ENCODE data around the gene EPS8L2. TPM values are rescaled to one million over a fixed set of nuclear protein-coding genes. Genes with fewer than 3 reads are reported as not detected.
A peak's percentile ranks its signal among the peaks of the same experiment; 100 is the strongest.

Gene EPS8L2
- total RNA-seq, 1 donor: 55.3 TPM

GRCh38 chr11:698493-699115, 7.4 kb upstream of the EPS8L2 start:
- no peak overlapping the region for H3K4me3 ChIP-seq (ENCODE audit: low read depth, low read length)
- no peak for DNase-seq (ENCODE audit: low read depth)
- no peak for TF ChIP-seq CTCF (IDR thresholded peaks at IDR 0.05; ENCODE audit: insufficient read depth, low read depth, low read length)

GRCh38 chr11:699116-699508, 6.9 kb upstream of the EPS8L2 start:
- peak; percentile 57 for DNase-seq (ENCODE audit: low read depth)
- no peak for TF ChIP-seq CTCF (IDR thresholded peaks at IDR 0.05; ENCODE audit: insufficient read depth, low read depth, low read length)
- H3K4me3 ChIP-seq (ENCODE audit: low read depth, low read length): no peak overlapping the region

GRCh38 chr11:699753-700152, 6.3 kb upstream of the EPS8L2 start:
- TF ChIP-seq CTCF (IDR thresholded peaks at IDR 0.05; ENCODE audit: insufficient read depth, low read depth, low read length): no peak
- DNase-seq (ENCODE audit: low read depth): no peak
- no peak overlapping the region for H3K4me3 ChIP-seq (ENCODE audit: low read depth, low read length)

GRCh38 chr11:701741-702461, 4.1 kb upstream of the EPS8L2 start:
- no peak overlapping the region for H3K4me3 ChIP-seq (ENCODE audit: low read depth, low read length)
- TF ChIP-seq CTCF (IDR thresholded peaks at IDR 0.05; ENCODE audit: insufficient read depth, low read depth, low read length): no peak
- DNase-seq (ENCODE audit: low read depth): no peak

- no peak for TF ChIP-seq CTCF (IDR thresholded peaks at IDR 0.05; ENCODE audit: insufficient read depth, low read depth, low read length)
- no peak overlapping the region for H3K4me3 ChIP-seq (ENCODE audit: low read depth, low read length)
- no peak for DNase-seq (ENCODE audit: low read depth)
Measured at GRCh38 chr11:702462-703461, 3.3 kb upstream of the EPS8L2 start.

GRCh38 chr11:703506-703905, 2.5 kb upstream of the EPS8L2 start:
- no peak overlapping the region for H3K4me3 ChIP-seq (ENCODE audit: low read depth, low read length)
- no peak for TF ChIP-seq CTCF (IDR thresholded peaks at IDR 0.05; ENCODE audit: insufficient read depth, low read depth, low read length)
- no peak for DNase-seq (ENCODE audit: low read depth)

Measured in fibroblast of villous mesenchyme (primary cell).